ENCODE results near the gene MARK1.

The MARK1 gene

GRCh38 chr1:220527908-220528678 is at the start of gene MARK1:
Gene MARK1, plus strand, starts transcription at chr1:220528136. Its CDS starts 687 bp downstream, at chr1:220528823.
- in situ Hi-C loops (cut with MboI; ENCODE audit: low pct_unique_long_range_greater_than_20kb, low sequenced_read_pairs, unreplicated experiment) = no loop called here
- peak; percentile 77 for DNase-seq (ENCODE audit: low spot score)
- TF ChIP-seq CTCF (IDR thresholded peaks at IDR 0.05; ENCODE audit: extremely low read depth, insufficient read depth, missing control alignments) = no peak

- in situ Hi-C loops (cut with MboI; ENCODE audit: low pct_unique_long_range_greater_than_20kb, low sequenced_read_pairs, unreplicated experiment) = no loop called here
- no peak for DNase-seq (ENCODE audit: low spot score)
- no peak for TF ChIP-seq CTCF (IDR thresholded peaks at IDR 0.05; ENCODE audit: extremely low read depth, insufficient read depth, missing control alignments)
Measured at GRCh38 chr1:220483700-220484099, 44.2 kb upstream of the MARK1 start.

GRCh38 chr1:220484135-220484534 is 43.8 kb upstream of the MARK1 start:
- TF ChIP-seq CTCF (IDR thresholded peaks at IDR 0.05; ENCODE audit: extremely low read depth, insufficient read depth, missing control alignments) = no peak
- in situ Hi-C loops (cut with MboI; ENCODE audit: low pct_unique_long_range_greater_than_20kb, low sequenced_read_pairs, unreplicated experiment) = no loop called here
- no peak for DNase-seq (ENCODE audit: low spot score)

- in situ Hi-C loops (cut with MboI; ENCODE audit: low pct_unique_long_range_greater_than_20kb, low sequenced_read_pairs, unreplicated experiment) = no loop called here
- no peak for DNase-seq (ENCODE audit: low spot score)
- no peak for TF ChIP-seq CTCF (IDR thresholded peaks at IDR 0.05; ENCODE audit: extremely low read depth, insufficient read depth, missing control alignments)
Measured at GRCh38 chr1:220485131-220485530, 42.8 kb upstream of the MARK1 start.

- no peak for DNase-seq (ENCODE audit: low spot score)
- in situ Hi-C loops (cut with MboI; ENCODE audit: low pct_unique_long_range_greater_than_20kb, low sequenced_read_pairs, unreplicated experiment) = no loop called here
- no peak for TF ChIP-seq CTCF (IDR thresholded peaks at IDR 0.05; ENCODE audit: extremely low read depth, insufficient read depth, missing control alignments)
Measured at GRCh38 chr1:220485791-220486190, 42.1 kb upstream of the MARK1 start.

- in situ Hi-C loops (cut with MboI; ENCODE audit: low pct_unique_long_range_greater_than_20kb, low sequenced_read_pairs, unreplicated experiment) = no loop called here
- DNase-seq (ENCODE audit: low spot score) = no peak
- TF ChIP-seq CTCF (IDR thresholded peaks at IDR 0.05; ENCODE audit: extremely low read depth, insufficient read depth, missing control alignments) = no peak
Measured at GRCh38 chr1:220487297-220487820, 40.6 kb upstream of the MARK1 start.

Measured in GM13977 (cell line).